Brain microvascular endothelial cell (primary cell): Measurements from ENCODE around the gene PRMT3.
"Not testable (repeated sequence)": the region's sequence is repeated elsewhere in the genome, so short reads cannot be mapped to it uniquely, and the experiment has no call there.

Source experiments
- DNase-seq: peaks from one replicate; pipeline ENCODE4 v3.0.0-alpha.2; 2020
- H3K27ac ChIP-seq: fragments of 250-450 bp; sonication (Bioruptor Pico); 2 replicates; pipeline ENCODE4 v1.5.1; 2020; ENCODE audit warnings: mild to moderate bottlenecking, moderate library complexity
- H3K27me3 ChIP-seq: fragments of 250-450 bp; sonication (Bioruptor Pico); replicated peaks from 2 replicates; pipeline ENCODE4 v1.5.1; 2020; ENCODE audit warnings: mild to moderate bottlenecking
- H3K36me3 ChIP-seq: fragments of 250-450 bp; sonication (Bioruptor Pico); replicated peaks from 2 replicates; pipeline ENCODE4 v1.5.1; 2020; ENCODE audit warnings: mild to moderate bottlenecking
- H3K4me3 ChIP-seq: 2 replicates; pipeline ENCODE4 v1.5.1; 2011; ENCODE audit warnings: low read depth, mild to moderate bottlenecking, control low read depth, low read length, moderate library complexity
- in situ Hi-C: cut with HindIII; loops from 2 replicates; pipeline ENCODE4 v1.10.0; 2017; ENCODE audit warnings: low sequenced_read_pairs, low pct_ligation_motif_present
- TF ChIP-seq, protein P1 (sequence below): IDR thresholded peaks from 2 replicates; pipeline ENCODE4 v1.5.1; 2011; ENCODE audit warnings: low read depth, mild to moderate bottlenecking, moderate library complexity, low read length, control low read depth, inconsistent platforms; ENCODE audit errors: missing control alignments

The PRMT3 gene

DNA sequence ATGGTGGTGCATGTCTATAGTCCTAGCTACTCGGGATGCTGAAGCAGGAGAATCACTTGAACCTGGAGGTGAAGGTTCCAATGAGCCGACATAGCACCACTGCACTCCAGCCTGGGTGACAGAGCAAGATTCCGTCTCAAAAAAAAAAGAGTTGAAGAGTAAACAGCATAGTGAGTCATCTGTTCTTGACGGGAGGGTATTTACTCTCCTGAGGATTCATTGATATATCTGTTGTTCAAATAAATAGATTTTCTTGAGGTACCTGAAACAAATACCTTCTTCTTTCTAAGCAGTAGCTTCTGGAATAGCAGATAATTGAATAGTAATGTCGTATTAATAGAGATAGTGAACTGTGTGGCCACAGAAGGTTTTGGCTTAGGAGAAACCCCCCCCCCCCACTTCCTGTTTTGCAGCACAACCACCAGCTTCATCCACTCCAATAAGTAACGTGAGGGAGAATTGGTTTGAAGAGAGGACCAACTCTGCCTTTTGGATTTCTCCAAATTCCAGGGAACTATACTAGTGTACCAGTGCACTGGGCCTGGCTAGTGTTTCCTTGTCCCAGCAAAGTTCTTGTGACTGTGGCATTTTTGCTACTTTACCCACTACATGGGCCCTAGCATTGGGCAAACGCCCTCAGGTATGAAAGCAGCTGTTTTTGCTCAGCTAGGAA lies 90.0 kb downstream of the PRMT3 start:
- H3K27me3 ChIP-seq = no peaks in the 10 kb centered on the region
- TF ChIP-seq, protein P1, sequence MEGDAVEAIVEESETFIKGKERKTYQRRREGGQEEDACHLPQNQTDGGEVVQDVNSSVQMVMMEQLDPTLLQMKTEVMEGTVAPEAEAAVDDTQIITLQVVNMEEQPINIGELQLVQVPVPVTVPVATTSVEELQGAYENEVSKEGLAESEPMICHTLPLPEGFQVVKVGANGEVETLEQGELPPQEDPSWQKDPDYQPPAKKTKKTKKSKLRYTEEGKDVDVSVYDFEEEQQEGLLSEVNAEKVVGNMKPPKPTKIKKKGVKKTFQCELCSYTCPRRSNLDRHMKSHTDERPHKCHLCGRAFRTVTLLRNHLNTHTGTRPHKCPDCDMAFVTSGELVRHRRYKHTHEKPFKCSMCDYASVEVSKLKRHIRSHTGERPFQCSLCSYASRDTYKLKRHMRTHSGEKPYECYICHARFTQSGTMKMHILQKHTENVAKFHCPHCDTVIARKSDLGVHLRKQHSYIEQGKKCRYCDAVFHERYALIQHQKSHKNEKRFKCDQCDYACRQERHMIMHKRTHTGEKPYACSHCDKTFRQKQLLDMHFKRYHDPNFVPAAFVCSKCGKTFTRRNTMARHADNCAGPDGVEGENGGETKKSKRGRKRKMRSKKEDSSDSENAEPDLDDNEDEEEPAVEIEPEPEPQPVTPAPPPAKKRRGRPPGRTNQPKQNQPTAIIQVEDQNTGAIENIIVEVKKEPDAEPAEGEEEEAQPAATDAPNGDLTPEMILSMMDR = no peak
- in situ Hi-C loops = no loop called here

DNA sequence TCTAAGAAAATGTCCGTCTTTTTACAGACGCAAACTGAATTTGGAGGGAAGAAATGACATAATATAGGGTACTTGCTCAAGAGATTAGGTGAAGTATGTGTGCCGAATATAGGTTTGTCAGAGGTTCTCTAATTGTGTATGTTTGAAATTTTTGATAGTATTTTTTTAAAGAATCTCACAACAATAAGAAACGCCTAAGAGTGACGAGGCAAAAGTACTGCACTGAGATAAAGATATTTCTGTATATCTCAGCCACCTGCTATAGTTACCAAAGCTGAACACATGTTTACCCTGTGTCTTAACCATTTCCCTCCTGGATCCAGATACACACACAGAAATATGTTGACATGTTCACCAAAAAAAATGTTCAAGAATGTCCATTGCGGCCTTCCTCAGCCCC lies 92.0 kb downstream of the PRMT3 start:
- no peak overlapping the region for H3K27ac ChIP-seq
- H3K4me3 ChIP-seq = no peak overlapping the region
- no peaks in the 10 kb centered on the region for H3K36me3 ChIP-seq
- no peak for DNase-seq
- in situ Hi-C loops = no loop called here
- TF ChIP-seq, protein P1 = no peak
- H3K27me3 ChIP-seq = no peaks in the 10 kb centered on the region

More for the DNA sequence above, 90.0 kb downstream of the PRMT3 start:
- Histone ChIP-seq H3K27ac (no peak overlapping the region), H3K36me3 (no peaks in the 10 kb centered on the region), H3K4me3 (no peak overlapping the region)
- no peak for DNase-seq

DNA sequence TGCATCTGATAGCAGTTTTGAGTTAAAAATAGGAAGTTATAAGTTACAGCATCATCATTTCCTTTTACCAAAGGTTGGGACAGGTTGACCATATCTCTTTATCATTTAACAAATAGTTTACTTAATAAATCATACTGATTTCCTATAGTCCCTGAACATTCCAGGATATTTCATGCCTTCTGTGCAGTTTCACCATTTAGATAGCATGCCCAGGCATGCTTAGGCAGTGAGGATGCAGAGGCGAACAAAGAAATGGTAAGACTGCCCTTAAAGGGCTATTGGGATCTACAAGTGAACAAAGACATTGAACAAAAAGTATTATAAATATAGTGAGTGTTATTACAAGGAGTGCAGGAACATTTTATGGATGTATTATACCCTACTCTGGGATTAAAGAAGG lies 96.4 kb downstream of the PRMT3 start:
- TF ChIP-seq, protein P1 = no peak
- in situ Hi-C loops = no loop called here
- no peak overlapping the region for H3K27ac ChIP-seq
- DNase-seq = no peak
- H3K4me3 ChIP-seq = no peak overlapping the region
- H3K27me3 ChIP-seq = no peaks in the 10 kb centered on the region
- no peaks in the 10 kb centered on the region for H3K36me3 ChIP-seq

DNA sequence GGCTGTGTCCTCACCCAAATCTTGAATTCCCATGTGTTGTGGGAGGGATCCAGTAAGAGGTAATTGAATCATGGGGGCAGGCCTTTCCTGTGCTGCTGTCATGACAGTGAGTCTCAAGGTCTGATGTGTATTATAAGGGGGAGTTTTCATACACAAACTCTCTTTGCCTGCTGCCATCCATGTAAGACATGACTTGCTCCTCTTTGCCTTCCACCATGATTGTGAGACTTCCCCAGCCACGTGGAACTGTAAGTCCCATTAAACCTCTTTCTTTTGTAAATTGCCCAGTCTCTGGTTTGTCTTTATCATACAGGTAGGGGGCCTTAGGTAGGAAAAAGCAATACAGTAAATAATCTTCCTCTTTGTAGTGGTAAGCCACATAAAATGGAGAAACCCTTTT lies 96.9 kb downstream of the PRMT3 start:
- H3K27me3 ChIP-seq, H3K36me3 ChIP-seq, H3K27ac ChIP-seq, H3K4me3 ChIP-seq, in situ Hi-C loops, DNase-seq: not testable (repeated sequence)

DNA sequence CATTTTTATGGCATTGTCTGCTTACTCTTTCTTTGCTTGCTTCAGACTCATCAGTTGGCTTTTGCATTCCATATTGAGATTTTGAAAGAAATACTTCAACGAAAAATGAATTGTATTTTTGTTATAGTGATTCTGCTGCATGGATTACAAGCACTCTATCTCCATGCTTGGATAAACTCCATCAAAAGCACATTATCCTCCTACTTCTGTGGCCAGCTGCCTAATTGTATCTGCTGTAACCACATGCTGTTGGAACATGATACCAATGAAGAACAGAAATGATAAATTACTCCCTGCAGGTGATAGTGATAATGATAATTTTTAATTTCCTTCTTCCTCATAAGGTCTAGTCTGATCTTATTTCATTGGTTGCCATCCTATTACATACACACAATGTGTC lies 100.8 kb downstream of the PRMT3 start:
- no peak overlapping the region for H3K4me3 ChIP-seq
- no peak for DNase-seq
- no peak overlapping the region for H3K27ac ChIP-seq
- TF ChIP-seq, protein P1 = no peak
- no peaks in the 10 kb centered on the region for H3K27me3 ChIP-seq
- in situ Hi-C loops = no loop called here
- no peaks in the 10 kb centered on the region for H3K36me3 ChIP-seq

DNA sequence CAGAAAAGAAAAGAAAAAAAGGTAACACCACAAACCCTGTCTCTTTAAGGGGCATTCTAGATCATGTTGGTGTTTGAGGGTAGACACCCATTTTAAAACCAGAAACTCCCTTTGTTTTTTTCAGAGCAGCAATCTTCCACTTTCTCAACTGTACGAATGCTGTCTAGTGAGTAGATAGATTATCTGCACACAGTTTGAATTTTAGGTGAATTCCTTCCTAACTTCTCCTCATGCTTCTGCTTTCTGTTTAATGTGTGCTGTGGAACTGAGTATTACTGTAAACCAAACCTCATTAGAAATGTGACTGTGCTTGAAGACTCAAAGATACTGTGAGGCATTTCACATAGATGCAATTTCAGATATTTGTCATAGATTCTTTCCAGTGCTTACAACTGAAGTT lies 102.4 kb downstream of the PRMT3 start:
- in situ Hi-C loops = no loop called here
- TF ChIP-seq, protein P1 = no peak

More for the DNA sequence above, 102.4 kb downstream of the PRMT3 start:
- H3K4me3 ChIP-seq = no peak overlapping the region
- no peaks in the 10 kb centered on the region for H3K27me3 ChIP-seq
- no peaks in the 10 kb centered on the region for H3K36me3 ChIP-seq
- DNase-seq = no peak
- H3K27ac ChIP-seq = no peak overlapping the region
